ENCODE results near the gene PRKCA.

- TF ChIP-seq POLR2A (IDR thresholded peaks at IDR 0.05) (no peak), CTCF (IDR thresholded peaks at IDR 0.05) (no peak), POLR2AphosphoS5 (IDR thresholded peaks at IDR 0.05) (no peak)
Measured at GRCh38 chr17:66525338-66525737, 222.9 kb downstream of the PRKCA start.

Measured in prostate gland (tissue), 2 donors.